ENCODE data around the gene NOXA1. TPM values are rescaled to one million over a fixed set of nuclear protein-coding genes. Genes with fewer than 3 reads are reported as not detected.
"Not testable (repeated sequence)": the region's sequence is repeated elsewhere in the genome, so short reads cannot be mapped to it uniquely, and the experiment has no call there.

Gene NOXA1
- total RNA-seq, 1 donor from 2014 or later, result 0.30 TPM

- peaks cover 16% of the 10 kb centered on the region for H3K27me3 Mint-ChIP-seq
- peak within 1 kb of the TSS; percentile 70 for H3K4me3 Mint-ChIP-seq
- intact Hi-C loops (cut with micrococcal nuclease), result no loop called here
- no peaks in the 10 kb centered on the region for H3K36me3 Mint-ChIP-seq (ENCODE audit: low read depth)
- H3K9me3 Mint-ChIP-seq, result no peaks in the 10 kb centered on the region
- H3K27ac Mint-ChIP-seq, result no peak within 1 kb of the TSS
- H3K4me1 Mint-ChIP-seq, result peaks cover 8% of the 10 kb centered on the region
- peak; percentile 81 for DNase-seq
These were observed 18.2 kb downstream of the NOXA1 start, which contains the start of gene ENTPD8 for GRCh38 chr9:137441289-137441934. ENTPD8 (minus strand) TSS chr9:137441357; CDS start chr9:137438285, 3,072 bp downstream.

- DNase-seq, result no peak
- H3K27ac Mint-ChIP-seq, result no peak overlapping the region
- H3K36me3 Mint-ChIP-seq (ENCODE audit: low read depth), result no peaks in the 10 kb centered on the region
- H3K9me3 Mint-ChIP-seq, result no peaks in the 10 kb centered on the region
- H3K4me1 Mint-ChIP-seq, result peaks cover 8% of the 10 kb centered on the region
- intact Hi-C loops (cut with micrococcal nuclease), result no loop called here
- peak overlapping the region; percentile 70 for H3K4me3 Mint-ChIP-seq
- H3K27me3 Mint-ChIP-seq, result peaks cover 16% of the 10 kb centered on the region
These were observed 18.7 kb downstream of the NOXA1 start for GRCh38 chr9:137441935-137442321.

- intact Hi-C loops (cut with micrococcal nuclease), result loop anchor here (2.0 kb wide), 1 partner anchor 21 kb away; the partner anchor contains the start of genes EXD3 and NOXA1
These were observed 21.1 kb downstream of the NOXA1 start for GRCh38 chr9:137444106-137444790.

GRCh38 chr9:137445275-137445807 is 22.1 kb downstream of the NOXA1 start:
- Mint-ChIP-seq H3K27ac (no peak overlapping the region), H3K9me3 (no peaks in the 10 kb centered on the region), H3K27me3 (peaks cover 13% of the 10 kb centered on the region), H3K36me3 (ENCODE audit: low read depth) (peaks cover 13% of the 10 kb centered on the region), H3K4me1 (peaks cover 10% of the 10 kb centered on the region), H3K4me3 (no peak overlapping the region)
- intact Hi-C loops (cut with micrococcal nuclease), result loop anchor here (2.0 kb wide), 1 partner anchor 23 kb away; the partner anchor contains the start of genes EXD3 and NOXA1
- peak; percentile 96 for DNase-seq

More at GRCh38 chr9:137444106-137444790, 21.1 kb downstream of the NOXA1 start:
- Mint-ChIP-seq H3K4me3 (no peak overlapping the region), H3K4me1 (peaks cover 8% of the 10 kb centered on the region), H3K36me3 (ENCODE audit: low read depth) (peaks cover 6% of the 10 kb centered on the region), H3K27me3 (peaks cover 16% of the 10 kb centered on the region), H3K9me3 (no peaks in the 10 kb centered on the region), H3K27ac (no peak overlapping the region)
- no peak for DNase-seq

GRCh38 chr9:137445930-137446431 is 22.8 kb downstream of the NOXA1 start:
- peaks cover 13% of the 10 kb centered on the region for H3K27me3 Mint-ChIP-seq
- no peak for DNase-seq
- no peak overlapping the region for H3K4me3 Mint-ChIP-seq
- H3K27ac Mint-ChIP-seq, result no peak overlapping the region
- no peaks in the 10 kb centered on the region for H3K9me3 Mint-ChIP-seq
- H3K36me3 Mint-ChIP-seq (ENCODE audit: low read depth), result peaks cover 13% of the 10 kb centered on the region
- peaks cover 13% of the 10 kb centered on the region for H3K4me1 Mint-ChIP-seq
- intact Hi-C loops (cut with micrococcal nuclease), result loop anchor here (2.0 kb wide), 1 partner anchor 23 kb away; the partner anchor contains the start of genes EXD3 and NOXA1

- Mint-ChIP-seq H3K9me3 (no peaks in the 10 kb centered on the region), H3K36me3 (ENCODE audit: low read depth) (peaks cover 13% of the 10 kb centered on the region), H3K4me1 (peaks cover 14% of the 10 kb centered on the region), H3K27ac (peak overlapping the region; percentile 29), H3K4me3 (no peak overlapping the region), H3K27me3 (peaks cover 11% of the 10 kb centered on the region)
- intact Hi-C loops (cut with micrococcal nuclease), result no loop called here
- no peak for DNase-seq
These were observed 23.8 kb downstream of the NOXA1 start for GRCh38 chr9:137446851-137447471.

- no peak for DNase-seq
- peaks cover 5% of the 10 kb centered on the region for H3K27me3 Mint-ChIP-seq
- intact Hi-C loops (cut with micrococcal nuclease), result no loop called here
- H3K4me1 Mint-ChIP-seq, result peaks cover 16% of the 10 kb centered on the region
- H3K4me3 Mint-ChIP-seq, result no peak overlapping the region
- no peak overlapping the region for H3K27ac Mint-ChIP-seq
- peaks cover 20% of the 10 kb centered on the region for H3K36me3 Mint-ChIP-seq (ENCODE audit: low read depth)
- no peaks in the 10 kb centered on the region for H3K9me3 Mint-ChIP-seq
These were observed 24.8 kb downstream of the NOXA1 start for GRCh38 chr9:137447722-137448601.

- intact Hi-C loops (cut with micrococcal nuclease), result no loop called here
- DNase-seq, result no peak
- Mint-ChIP-seq H3K36me3 (ENCODE audit: low read depth) (peaks cover 21% of the 10 kb centered on the region), H3K4me1 (peaks cover 16% of the 10 kb centered on the region), H3K27me3 (peaks cover 3% of the 10 kb centered on the region), H3K9me3 (no peaks in the 10 kb centered on the region), H3K4me3 (no peak overlapping the region), H3K27ac (no peak overlapping the region)
These were observed 25.4 kb downstream of the NOXA1 start for GRCh38 chr9:137448602-137448962.

- no peak for DNase-seq
- intact Hi-C loops (cut with micrococcal nuclease), result no loop called here
- Mint-ChIP-seq H3K4me1 (peaks cover 18% of the 10 kb centered on the region), H3K27ac (no peak overlapping the region), H3K36me3 (ENCODE audit: low read depth) (peaks cover 24% of the 10 kb centered on the region), H3K9me3 (no peaks in the 10 kb centered on the region), H3K4me3 (no peak overlapping the region), H3K27me3 (no peaks in the 10 kb centered on the region)
These were observed 26.1 kb downstream of the NOXA1 start for GRCh38 chr9:137449081-137449844.

GRCh38 chr9:137449931-137450538 is 26.8 kb downstream of the NOXA1 start:
- Mint-ChIP-seq H3K9me3 (no peaks in the 10 kb centered on the region), H3K4me1 (peaks cover 22% of the 10 kb centered on the region), H3K27ac (peak overlapping the region; percentile 48), H3K4me3 (no peak overlapping the region), H3K36me3 (ENCODE audit: low read depth) (peaks cover 27% of the 10 kb centered on the region), H3K27me3 (no peaks in the 10 kb centered on the region)
- peak; percentile 79 for DNase-seq
- intact Hi-C loops (cut with micrococcal nuclease), result loop anchor here (5.0 to 10.0 kb wide), 2 partner anchors 655 to 968 kb away; partner anchors contain the start of genes CCDC183, SEC16A and TMEM141

GRCh38 chr9:137450539-137451222 is 27.5 kb downstream of the NOXA1 start:
- H3K36me3 Mint-ChIP-seq (ENCODE audit: low read depth), result peaks cover 28% of the 10 kb centered on the region
- not testable (repeated sequence) for H3K9me3 Mint-ChIP-seq
- DNase-seq, result peak; percentile 71

More at GRCh38 chr9:137450539-137451222, 27.5 kb downstream of the NOXA1 start:
- not testable (repeated sequence) for H3K27me3 Mint-ChIP-seq, H3K4me3 Mint-ChIP-seq, H3K27ac Mint-ChIP-seq
- intact Hi-C loops (cut with micrococcal nuclease), result loop anchor here (5.0 to 10.0 kb wide), 2 partner anchors 656 to 968 kb away; partner anchors contain the start of genes CCDC183, SEC16A and TMEM141
- H3K4me1 Mint-ChIP-seq, result peaks cover 19% of the 10 kb centered on the region

Data from activated CD4-positive, alpha-beta T cell treated with anti-CD3 and anti-CD28 coated beads, Interleukin-2, amount 10 ng/mL, durations not matched to agents 24 days and 14 days (primary cell).